HEK293 (cell line): Measurements from ENCODE around the gene VASH2.
A peak's percentile ranks its signal among the peaks of the same experiment; 100 is the strongest.

Experiments
- CTCF ChIA-PET: fragments of 350-600 bp; formaldehyde crosslinking; extraction: SDS; loops from one replicate; lab custom pipeline; 2021; ENCODE audit warnings: antibody characterized with exemption; lab: Yijun Ruan, JAX
- POLR2A ChIA-PET: fragments of 300-600 bp; formaldehyde crosslinking; extraction: SDS; loops from one replicate; lab custom pipeline; 2020; ENCODE audit warnings: antibody characterized with exemption, inconsistent platforms; lab: Yijun Ruan, JAX
- H3K27ac ChIP-seq: fragments of 200-500 bp; sonication (Bioruptor generic); 2 replicates; pipeline ENCODE4 v1.5.1; 2014; ENCODE audit warnings: low read depth, low read length, control low read depth, inconsistent platforms; ENCODE audit errors: extremely low read depth
- H3K36me3 ChIP-seq, 2 experiments: fragments of 200-500 bp in 1 of 2; sonication (Bioruptor generic) in 1 of 2; 1 replicate in 1 of 2; 2 replicates in 1 of 2; pipeline ENCODE4 v1.5.1; 2014 to 2017; ENCODE audit warnings: inconsistent platforms in 2 of 2, low read length in 2 of 2; ENCODE audit not compliant: control insufficient read depth in 2 of 2, insufficient read depth in 1 of 2
- H3K4me1 ChIP-seq: fragments of 200-500 bp; sonication (Bioruptor generic); 2 replicates; pipeline ENCODE4 v1.5.1; 2014; ENCODE audit warnings: mild to moderate bottlenecking, low read length, inconsistent platforms; ENCODE audit not compliant: control insufficient read depth, insufficient read depth
- H3K4me3 ChIP-seq: 2 replicates; pipeline ENCODE4 v1.5.1; 2011; ENCODE audit warnings: low read depth, mild to moderate bottlenecking, control low read depth, low read length, moderate library complexity
- H3K9me3 ChIP-seq: fragments of 200-500 bp; sonication (Bioruptor generic); 2 replicates; pipeline ENCODE4 v1.5.1; 2014; ENCODE audit warnings: low read depth, low read length, inconsistent platforms; ENCODE audit not compliant: control insufficient read depth, insufficient read depth
- CTCF ChIP-seq: fragments of 450-650 bp; formaldehyde crosslinking; IDR thresholded peaks from 2 replicates; pipeline ENCODE4 v1.5.1; 2016; ENCODE audit warnings: missing biosample characterization, missing genetic modification characterization
- KLF7 ChIP-seq: fragments of 450-650 bp; formaldehyde crosslinking; IDR thresholded peaks from 2 replicates; pipeline ENCODE4 v1.5.1; 2016; ENCODE audit warnings: missing biosample characterization, missing genetic modification characterization, borderline replicate concordance
- OSR2 ChIP-seq: fragments of 450-650 bp; formaldehyde crosslinking; IDR thresholded peaks from 2 replicates; pipeline ENCODE4 v1.5.1; 2016; ENCODE audit warnings: missing biosample characterization, missing genetic modification characterization
- PRDM10 ChIP-seq: fragments of 450-650 bp; formaldehyde crosslinking; IDR thresholded peaks from 2 replicates; pipeline ENCODE4 v1.5.1; 2016; ENCODE audit warnings: missing biosample characterization, missing genetic modification characterization
- WT1 ChIP-seq: fragments of 450-650 bp; formaldehyde crosslinking; IDR thresholded peaks from 2 replicates; pipeline ENCODE4 v1.5.1; 2016; ENCODE audit warnings: missing biosample characterization, missing genetic modification characterization
- ZEB2 ChIP-seq: fragments of 450-650 bp; formaldehyde crosslinking; IDR thresholded peaks from 2 replicates; pipeline ENCODE4 v1.5.1; 2016; ENCODE audit warnings: missing biosample characterization, missing genetic modification characterization
- ZFHX2 ChIP-seq: fragments of 450-650 bp; formaldehyde crosslinking; conservative IDR thresholded peaks from 2 replicates; pipeline ENCODE4 v1.5.1; 2016; ENCODE audit warnings: missing biosample characterization, missing genetic modification characterization
- ZNF114 ChIP-seq: fragments of 450-650 bp; formaldehyde crosslinking; IDR thresholded peaks from 2 replicates; pipeline ENCODE4 v1.5.0; 2017; ENCODE audit warnings: missing biosample characterization, missing genetic modification characterization
- ZNF155 ChIP-seq: fragments of 450-650 bp; formaldehyde crosslinking; IDR thresholded peaks from 2 replicates; pipeline ENCODE4 v1.5.1; 2016; ENCODE audit warnings: missing biosample characterization, missing genetic modification characterization
- ZNF16 ChIP-seq: fragments of 450-650 bp; formaldehyde crosslinking; IDR thresholded peaks from 2 replicates; pipeline ENCODE4 v1.5.1; 2016; ENCODE audit warnings: low read depth, missing biosample characterization, missing genetic modification characterization
- ZNF350 ChIP-seq: fragments of 450-650 bp; formaldehyde crosslinking; IDR thresholded peaks from 2 replicates; pipeline ENCODE4 v1.5.0; 2017; ENCODE audit warnings: missing biosample characterization, mild to moderate bottlenecking, missing genetic modification characterization
- ZNF362 ChIP-seq: fragments of 450-650 bp; formaldehyde crosslinking; IDR thresholded peaks from 2 replicates; pipeline ENCODE4 v1.5.1; 2016; ENCODE audit warnings: missing biosample characterization, missing genetic modification characterization
- ZNF398 ChIP-seq: fragments of 450-650 bp; formaldehyde crosslinking; IDR thresholded peaks from 2 replicates; pipeline ENCODE4 v1.5.1; 2017; ENCODE audit warnings: missing biosample characterization, missing genetic modification characterization
- ZNF544 ChIP-seq: fragments of 450-650 bp; formaldehyde crosslinking; IDR thresholded peaks from 2 replicates; pipeline ENCODE4 v1.5.0; 2017; ENCODE audit warnings: missing biosample characterization, missing genetic modification characterization
- ZNF585B ChIP-seq: fragments of 450-650 bp; formaldehyde crosslinking; IDR thresholded peaks from 2 replicates; pipeline ENCODE4 v1.5.1; 2016; ENCODE audit warnings: missing biosample characterization, missing genetic modification characterization
- ZNF692 ChIP-seq: fragments of 450-650 bp; formaldehyde crosslinking; IDR thresholded peaks from 2 replicates; pipeline ENCODE4 v1.5.1; 2016; ENCODE audit warnings: missing biosample characterization, missing genetic modification characterization
- ZNF768 ChIP-seq: fragments of 450-650 bp; formaldehyde crosslinking; IDR thresholded peaks from 2 replicates; pipeline ENCODE4 v1.5.1; 2018; ENCODE audit warnings: missing biosample characterization, mild to moderate bottlenecking, missing genetic modification characterization
- ZNF843 ChIP-seq: fragments of 450-650 bp; formaldehyde crosslinking; IDR thresholded peaks from 2 replicates; pipeline ENCODE4 v1.5.1; 2016; ENCODE audit warnings: missing biosample characterization, missing genetic modification characterization

The VASH2 gene

GRCh38 chr1:212981025-212981495 lies 30.7 kb downstream of the VASH2 start (continued):
- TF ChIP-seq ZNF768 (no peak), PRDM10 (tag by site-specific recombination) (no peak), KLF7 (tag by site-specific recombination) (no peak), ZNF114 (tag by site-specific recombination) (no peak), ZNF843 (no peak), ZNF362 (tag by site-specific recombination) (no peak), WT1 (tag by site-specific recombination) (no peak), ZNF585B (tag by site-specific recombination) (no peak)

GRCh38 chr1:212981571-212982328 lies 31.4 kb downstream of the VASH2 start:
- H3K27ac ChIP-seq: no peak overlapping the region
- H3K4me1 ChIP-seq: no peaks in the 10 kb centered on the region
- no peak for TF ChIP-seq ZNF155 (tag by site-specific recombination)
- TF ChIP-seq CTCF (tag by site-specific recombination): no peak
- TF ChIP-seq ZFHX2 (tag by site-specific recombination): no peak
- ChIA-PET POLR2A (no interaction called here), CTCF (interaction anchor here (2.2 kb wide), 1 partner anchor 14 kb away, joined by 8 read pairs; no protein-coding TSS in a partner anchor)
- H3K9me3 ChIP-seq: no peaks in the 10 kb centered on the region
- H3K36me3 ChIP-seq: no peaks in the 10 kb centered on the region
- no peak overlapping the region for H3K4me3 ChIP-seq

GRCh38 chr1:212982430-212983152 lies 32.2 kb downstream of the VASH2 start:
- CTCF ChIA-PET: no interaction called here
- TF ChIP-seq ZNF350 (tag by site-specific recombination): no peak
- no peak for TF ChIP-seq ZEB2
- TF ChIP-seq ZNF544 (tag by site-specific recombination): no peak
- TF ChIP-seq ZNF16 (tag by site-specific recombination): no peak
- no peak for TF ChIP-seq OSR2 (tag by site-specific recombination)
- TF ChIP-seq ZNF398 (tag by site-specific recombination): no peak
- TF ChIP-seq ZNF692 (tag by site-specific recombination): peak; percentile 85
- TF ChIP-seq, all 188 proteins: peak for 1
- no peak overlapping the region for H3K4me3 ChIP-seq
- H3K36me3 ChIP-seq: no peaks in the 10 kb centered on the region
- H3K27ac ChIP-seq: no peak overlapping the region
- H3K9me3 ChIP-seq: no peaks in the 10 kb centered on the region
- POLR2A ChIA-PET: no interaction called here
- no peaks in the 10 kb centered on the region for H3K4me1 ChIP-seq
